ENCODE results near the gene KREMEN1.
"Not testable (repeated sequence)": the region's sequence is repeated elsewhere in the genome, so short reads cannot be mapped to it uniquely, and the experiment has no call there.

Gene KREMEN1

GRCh38 chr22:29072979-29073617, at the start of gene KREMEN1:
TSS of gene KREMEN1 (plus strand) at chr22:29073035. CDS start at chr22:29073131, 96 bp downstream.
- Mint-ChIP-seq H3K4me1 (peaks cover 34% of the 10 kb centered on the region), H3K9me3 (no peaks in the 10 kb centered on the region), H3K4me3 (peak within 1 kb of the TSS; percentile 79 to 84), H3K27me3 (peaks cover 82% of the 10 kb centered on the region), H3K27ac (no peak within 1 kb of the TSS)
- no peak for DNase-seq
- peak; percentile 37 for ATAC-seq

GRCh38 chr22:29023172-29023796, 49.6 kb upstream of the KREMEN1 start:
- DNase-seq (no peak), ATAC-seq (no peak)
- H3K4me1 Mint-ChIP-seq: no peaks in the 10 kb centered on the region
- no peak overlapping the region for H3K27ac Mint-ChIP-seq
- H3K27me3 Mint-ChIP-seq: peaks cover 35% of the 10 kb centered on the region
- H3K4me3 Mint-ChIP-seq: no peak overlapping the region
- peaks cover 4 to 6% of the 10 kb centered on the region in 2 donors for H3K9me3 Mint-ChIP-seq

- H3K27ac Mint-ChIP-seq: no peak overlapping the region
- ATAC-seq: no peak
- H3K4me3 Mint-ChIP-seq: no peak overlapping the region
- no peaks in the 10 kb centered on the region for H3K9me3 Mint-ChIP-seq
- H3K27me3 Mint-ChIP-seq: peaks cover 65% of the 10 kb centered on the region
- no peak for DNase-seq
- peaks cover 19% of the 10 kb centered on the region for H3K4me1 Mint-ChIP-seq
These were observed 46.3 kb upstream of the KREMEN1 start for GRCh38 chr22:29026579-29026978.

- DNase-seq (no peak), ATAC-seq (no peak)
- Mint-ChIP-seq H3K27me3 (peaks cover 81% of the 10 kb centered on the region), H3K4me1 (peaks cover 20% of the 10 kb centered on the region), H3K9me3 (no peaks in the 10 kb centered on the region), H3K4me3 (no peak overlapping the region), H3K27ac (no peak overlapping the region)
These were observed 44.4 kb upstream of the KREMEN1 start for GRCh38 chr22:29028468-29028867.

GRCh38 chr22:29029202-29030000, 43.4 kb upstream of the KREMEN1 start:
- H3K4me3 Mint-ChIP-seq: no peak overlapping the region
- H3K27ac Mint-ChIP-seq: no peak overlapping the region
- ATAC-seq (no peak), DNase-seq (no peak)
- peaks cover 20% of the 10 kb centered on the region for H3K4me1 Mint-ChIP-seq
- peaks cover 81% of the 10 kb centered on the region for H3K27me3 Mint-ChIP-seq
- no peaks in the 10 kb centered on the region for H3K9me3 Mint-ChIP-seq

- no peak for DNase-seq
- Mint-ChIP-seq H3K4me3 (peak overlapping the region; percentile 75 to 79), H3K27me3 (peaks cover 81% of the 10 kb centered on the region), H3K27ac (no peak overlapping the region), H3K4me1 (peaks cover 20% of the 10 kb centered on the region), H3K9me3 (no peaks in the 10 kb centered on the region)
- ATAC-seq: peak; percentile 44
These were observed 42.7 kb upstream of the KREMEN1 start for GRCh38 chr22:29030016-29030617.

- H3K27ac Mint-ChIP-seq: peak overlapping the region in 1 of 2 donors; percentile 63
- H3K27me3 Mint-ChIP-seq: peaks cover 76% of the 10 kb centered on the region
- ATAC-seq: peak; percentile 52
- peak overlapping the region; percentile 75 to 79 for H3K4me3 Mint-ChIP-seq
- H3K9me3 Mint-ChIP-seq: no peaks in the 10 kb centered on the region
- peaks cover 20% of the 10 kb centered on the region for H3K4me1 Mint-ChIP-seq
- no peak for DNase-seq
These were observed 42.1 kb upstream of the KREMEN1 start for GRCh38 chr22:29030618-29031226.

- peaks cover 76% of the 10 kb centered on the region for H3K27me3 Mint-ChIP-seq
- H3K4me3 Mint-ChIP-seq: peak overlapping the region; percentile 75 to 79
- ATAC-seq (peak; percentile 78), DNase-seq (peak in 1 of 2 donors; percentile 13)
- H3K27ac Mint-ChIP-seq: peak overlapping the region in 1 of 2 donors; percentile 63
- no peaks in the 10 kb centered on the region for H3K9me3 Mint-ChIP-seq
- H3K4me1 Mint-ChIP-seq: peaks cover 20% of the 10 kb centered on the region
These were observed 41.4 kb upstream of the KREMEN1 start for GRCh38 chr22:29031227-29032011.

GRCh38 chr22:29032014-29032475, 40.8 kb upstream of the KREMEN1 start:
- H3K27ac Mint-ChIP-seq: no peak overlapping the region
- H3K9me3 Mint-ChIP-seq: no peaks in the 10 kb centered on the region
- peaks cover 76% of the 10 kb centered on the region for H3K27me3 Mint-ChIP-seq
- no peak for DNase-seq
- ATAC-seq: no peak
- H3K4me3 Mint-ChIP-seq: no peak overlapping the region
- H3K4me1 Mint-ChIP-seq: peaks cover 20% of the 10 kb centered on the region

- Mint-ChIP-seq H3K4me3 (no peak overlapping the region), H3K4me1 (peaks cover 20% of the 10 kb centered on the region), H3K27me3 (peaks cover 72% of the 10 kb centered on the region), H3K9me3 (no peaks in the 10 kb centered on the region), H3K27ac (no peak overlapping the region)
- ATAC-seq (no peak), DNase-seq (no peak)
These were observed 40.3 kb upstream of the KREMEN1 start for GRCh38 chr22:29032584-29032983.

GRCh38 chr22:29037340-29037932, 35.4 kb upstream of the KREMEN1 start:
- ATAC-seq: no peak
- Mint-ChIP-seq H3K27me3 (peaks cover 45% of the 10 kb centered on the region), H3K27ac (no peak overlapping the region), H3K9me3 (no peaks in the 10 kb centered on the region), H3K4me1 (no peaks in the 10 kb centered on the region), H3K4me3 (no peak overlapping the region)
- DNase-seq: no peak

- ATAC-seq: no peak
- no peak for DNase-seq
- H3K9me3 Mint-ChIP-seq: no peaks in the 10 kb centered on the region
- H3K27me3 Mint-ChIP-seq: peaks cover 28% of the 10 kb centered on the region
- H3K4me3 Mint-ChIP-seq: no peak overlapping the region
- H3K27ac Mint-ChIP-seq: no peak overlapping the region
- H3K4me1 Mint-ChIP-seq: no peaks in the 10 kb centered on the region
These were observed 33.7 kb upstream of the KREMEN1 start for GRCh38 chr22:29039148-29039547.

- H3K27ac Mint-ChIP-seq, H3K9me3 Mint-ChIP-seq, DNase-seq, H3K4me1 Mint-ChIP-seq, H3K4me3 Mint-ChIP-seq: not testable (repeated sequence)
- peaks cover 23% of the 10 kb centered on the region for H3K27me3 Mint-ChIP-seq
- ATAC-seq: peak; percentile 37
These were observed 33.2 kb upstream of the KREMEN1 start for GRCh38 chr22:29039684-29040083.

Data from stimulated activated naive CD8-positive, alpha-beta T cell treated with anti-CD3 and anti-CD28 coated beads, Interleukin-15, amount 100 ng/mL, for 72 hours (primary cell).